GM12875 (cell line): ENCODE results near the gene HMX2.

Source experiments
- H3K4me3 ChIP-seq: one replicate; pipeline ENCODE4 v1.5.1; 2011; ENCODE audit warnings: low read depth, low read length, control low read depth
- TF ChIP-seq, protein P1 (sequence below): IDR thresholded peaks from 2 replicates; pipeline ENCODE4 v1.5.1; 2011; ENCODE audit warnings: low read depth, mild to moderate bottlenecking, control low read depth, inconsistent platforms, low read length, moderate library complexity, borderline replicate concordance; ENCODE audit not compliant: insufficient read depth

HMX2 gene

DNA sequence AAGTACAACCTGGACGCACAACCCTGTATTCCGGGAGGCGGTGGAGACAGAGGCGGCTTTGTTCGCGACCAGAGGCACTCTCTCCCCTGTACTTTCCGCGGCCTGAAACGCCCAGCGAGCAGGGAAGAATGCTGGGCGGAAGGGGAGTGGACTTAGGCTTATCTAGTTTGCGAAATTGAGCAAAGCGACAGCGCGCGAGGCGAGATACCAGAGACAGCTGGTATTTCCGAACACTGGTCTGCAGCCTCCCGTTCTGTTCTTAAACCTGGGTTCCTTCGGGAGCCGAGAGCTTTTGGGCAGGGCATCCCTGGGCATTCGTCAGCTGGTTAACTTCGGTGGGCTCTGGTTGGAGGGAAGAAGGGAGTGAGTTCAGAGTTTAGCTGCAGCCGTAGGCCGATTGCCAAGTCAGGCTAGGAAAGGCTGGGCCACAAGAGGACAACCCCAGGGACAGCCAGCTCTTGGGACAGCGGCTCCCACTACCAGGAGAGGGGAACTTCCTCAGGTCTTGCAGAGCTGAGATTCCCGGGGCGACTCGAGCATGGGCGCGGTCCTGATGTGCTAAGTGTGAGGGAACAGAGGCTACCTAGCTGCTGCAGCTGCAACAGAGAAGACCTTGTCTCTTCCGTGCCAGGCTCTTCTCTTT, 8.3 kb upstream of the HMX2 start:
- TF ChIP-seq, protein P1, sequence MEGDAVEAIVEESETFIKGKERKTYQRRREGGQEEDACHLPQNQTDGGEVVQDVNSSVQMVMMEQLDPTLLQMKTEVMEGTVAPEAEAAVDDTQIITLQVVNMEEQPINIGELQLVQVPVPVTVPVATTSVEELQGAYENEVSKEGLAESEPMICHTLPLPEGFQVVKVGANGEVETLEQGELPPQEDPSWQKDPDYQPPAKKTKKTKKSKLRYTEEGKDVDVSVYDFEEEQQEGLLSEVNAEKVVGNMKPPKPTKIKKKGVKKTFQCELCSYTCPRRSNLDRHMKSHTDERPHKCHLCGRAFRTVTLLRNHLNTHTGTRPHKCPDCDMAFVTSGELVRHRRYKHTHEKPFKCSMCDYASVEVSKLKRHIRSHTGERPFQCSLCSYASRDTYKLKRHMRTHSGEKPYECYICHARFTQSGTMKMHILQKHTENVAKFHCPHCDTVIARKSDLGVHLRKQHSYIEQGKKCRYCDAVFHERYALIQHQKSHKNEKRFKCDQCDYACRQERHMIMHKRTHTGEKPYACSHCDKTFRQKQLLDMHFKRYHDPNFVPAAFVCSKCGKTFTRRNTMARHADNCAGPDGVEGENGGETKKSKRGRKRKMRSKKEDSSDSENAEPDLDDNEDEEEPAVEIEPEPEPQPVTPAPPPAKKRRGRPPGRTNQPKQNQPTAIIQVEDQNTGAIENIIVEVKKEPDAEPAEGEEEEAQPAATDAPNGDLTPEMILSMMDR: no peak
- peak overlapping the region; percentile 77 for H3K4me3 ChIP-seq

DNA sequence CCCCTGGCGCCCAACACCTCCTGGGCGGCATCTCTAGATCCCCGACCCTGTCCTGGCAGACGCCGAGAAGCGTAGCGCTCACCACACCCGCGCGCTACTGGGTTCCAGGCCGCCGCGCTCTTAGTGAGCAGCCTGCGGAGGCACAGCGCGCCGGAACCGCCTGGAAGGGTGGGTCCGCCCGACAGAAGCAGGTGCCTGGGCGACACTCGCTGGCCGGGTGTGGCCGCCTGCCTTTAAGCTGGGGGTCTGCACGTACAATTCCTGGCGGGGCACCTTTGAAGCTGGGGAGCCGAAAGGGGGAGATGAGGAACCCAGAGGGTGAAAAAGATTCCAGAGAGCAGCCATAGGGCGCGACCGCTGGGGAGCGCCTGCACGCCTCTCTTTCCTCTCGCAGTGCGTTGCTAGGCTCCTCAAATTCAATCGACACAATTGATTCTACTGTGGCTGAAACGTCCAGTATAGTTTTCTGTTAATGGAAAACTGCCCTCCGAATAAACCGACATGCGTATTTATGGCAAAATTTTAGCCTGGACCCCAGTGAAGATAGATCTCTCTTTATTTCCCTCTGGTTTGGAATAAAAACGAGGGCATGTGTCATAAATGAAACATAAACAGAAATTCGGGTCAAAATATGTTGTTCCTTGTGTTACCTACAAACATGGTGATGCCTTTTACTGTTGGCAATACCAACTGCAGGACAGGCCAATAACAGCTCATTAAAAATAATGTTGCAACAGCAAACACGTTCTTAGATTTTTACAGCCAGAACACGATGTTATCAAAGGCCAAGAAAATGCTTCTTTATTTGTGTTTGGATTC, 7.6 kb upstream of the HMX2 start:
- TF ChIP-seq, protein P1: peak; percentile 12; the same call in 1 of the 2 replicates
- H3K4me3 ChIP-seq: peak overlapping the region; percentile 77

- H3K4me3 ChIP-seq: no peak overlapping the region
- TF ChIP-seq, protein P1: no peak
These were observed 6.9 kb upstream of the HMX2 start for GRCh38 chr10:123140983-123141390.

- peak overlapping the region; percentile 40 for H3K4me3 ChIP-seq
- TF ChIP-seq, protein P1: no peak
These were observed 5.9 kb upstream of the HMX2 start for GRCh38 chr10:123141791-123142700.

- H3K4me3 ChIP-seq: peak overlapping the region; percentile 40
- TF ChIP-seq, protein P1: no peak
These were observed 5.2 kb upstream of the HMX2 start for GRCh38 chr10:123142701-123143161.

DNA sequence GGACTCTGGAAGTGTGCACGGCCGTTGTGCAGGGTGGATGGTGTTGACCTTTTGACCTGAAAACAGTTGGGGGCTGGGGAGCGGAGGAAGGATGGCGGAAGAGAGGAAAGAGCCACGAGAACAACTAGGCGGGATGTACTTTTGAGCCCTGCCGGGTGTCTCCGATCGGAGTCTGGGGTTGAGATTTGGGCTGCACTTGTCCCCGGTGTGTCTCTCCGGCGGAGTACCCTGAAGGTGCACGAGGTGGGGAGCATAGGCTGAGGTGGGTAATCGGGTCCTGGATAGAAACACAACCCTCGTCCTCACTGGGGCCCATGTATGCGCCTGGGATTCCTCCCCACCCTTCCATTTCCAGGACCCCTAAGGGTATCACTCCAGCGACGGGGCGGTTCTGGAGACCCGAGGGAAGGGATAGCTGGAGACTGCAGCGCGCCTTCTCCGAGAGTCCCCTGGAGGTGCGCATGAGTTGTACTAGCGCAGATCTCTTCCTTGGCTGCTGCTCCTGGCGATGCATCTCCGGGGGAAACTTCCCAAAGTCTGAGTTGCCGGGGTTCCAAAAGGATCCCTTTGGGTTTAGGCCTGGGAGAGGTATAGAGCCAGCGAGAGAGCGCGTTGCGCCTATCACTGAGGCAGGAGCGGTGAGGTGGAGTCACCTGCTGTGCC, 4.6 kb upstream of the HMX2 start:
- H3K4me3 ChIP-seq: peak overlapping the region; percentile 40
- TF ChIP-seq, protein P1: no peak
